ENCODE measurements around the gene IL10RB.
"Not testable (repeated sequence)": the region's sequence is repeated elsewhere in the genome, so short reads cannot be mapped to it uniquely, and the experiment has no call there.

The IL10RB gene

DNA sequence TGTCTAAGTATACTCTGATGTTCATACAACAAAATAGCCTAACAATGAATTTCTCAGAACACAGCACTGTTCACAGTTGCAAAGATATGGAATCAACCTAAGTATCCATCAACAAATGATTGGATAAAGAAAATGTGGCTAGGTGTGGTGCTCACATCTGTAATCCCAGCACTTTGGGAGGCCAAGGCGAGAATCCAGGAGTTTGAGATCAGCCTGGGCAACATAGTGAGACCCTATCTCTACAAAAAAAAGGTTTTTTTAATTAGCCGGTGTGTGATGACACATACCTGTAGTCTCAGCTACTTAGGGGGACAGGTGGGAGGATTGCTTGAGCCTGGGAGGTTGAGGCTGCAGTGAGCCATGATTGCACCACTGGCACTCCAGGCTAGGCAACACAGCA is 25.8 kb upstream of the IL10RB start:
- DNase-seq (ENCODE audit: low read depth, low spot score): no peak

DNA sequence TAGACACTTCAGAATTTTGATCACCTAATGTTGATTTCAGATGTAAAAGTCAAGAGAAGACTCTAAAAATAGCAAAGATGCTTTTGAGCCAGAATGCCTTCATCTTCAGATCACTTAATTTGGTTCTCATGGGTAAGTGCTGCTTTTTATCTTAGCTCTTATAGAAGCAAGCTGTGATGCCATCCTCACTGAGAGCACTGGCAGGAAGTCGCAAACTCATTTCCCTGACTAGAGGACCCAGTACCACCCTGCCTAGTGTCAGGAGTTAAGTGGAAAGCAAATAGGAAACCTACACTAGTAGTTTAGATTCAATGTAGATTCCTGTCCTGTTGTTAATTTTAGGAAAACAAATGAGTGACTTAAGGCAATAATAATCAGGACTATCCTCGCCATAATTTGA is 24.3 kb upstream of the IL10RB start:
- DNase-seq (ENCODE audit: low read depth, low spot score): no peak

DNA sequence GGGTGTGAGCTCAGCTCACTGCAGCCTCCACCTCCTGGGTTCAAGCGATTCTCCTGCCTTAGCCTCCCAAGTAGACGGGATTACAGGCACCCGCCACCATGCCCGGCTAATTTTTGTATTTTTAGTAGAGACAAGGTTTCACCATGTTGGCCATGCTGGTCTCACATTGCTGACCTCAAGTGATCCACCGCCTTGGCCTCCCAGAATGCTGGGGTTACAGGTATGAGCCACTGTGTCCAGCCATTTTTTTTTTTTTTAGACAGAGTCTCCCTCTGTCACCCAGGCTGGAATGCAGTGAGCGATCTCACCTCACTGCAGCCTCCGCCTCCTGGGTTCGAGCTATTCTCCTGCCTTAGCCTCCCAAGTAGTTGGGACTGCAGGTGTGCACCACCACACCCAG is 23.3 kb upstream of the IL10RB start:
- DNase-seq (ENCODE audit: low read depth, low spot score): not testable (repeated sequence)

DNA sequence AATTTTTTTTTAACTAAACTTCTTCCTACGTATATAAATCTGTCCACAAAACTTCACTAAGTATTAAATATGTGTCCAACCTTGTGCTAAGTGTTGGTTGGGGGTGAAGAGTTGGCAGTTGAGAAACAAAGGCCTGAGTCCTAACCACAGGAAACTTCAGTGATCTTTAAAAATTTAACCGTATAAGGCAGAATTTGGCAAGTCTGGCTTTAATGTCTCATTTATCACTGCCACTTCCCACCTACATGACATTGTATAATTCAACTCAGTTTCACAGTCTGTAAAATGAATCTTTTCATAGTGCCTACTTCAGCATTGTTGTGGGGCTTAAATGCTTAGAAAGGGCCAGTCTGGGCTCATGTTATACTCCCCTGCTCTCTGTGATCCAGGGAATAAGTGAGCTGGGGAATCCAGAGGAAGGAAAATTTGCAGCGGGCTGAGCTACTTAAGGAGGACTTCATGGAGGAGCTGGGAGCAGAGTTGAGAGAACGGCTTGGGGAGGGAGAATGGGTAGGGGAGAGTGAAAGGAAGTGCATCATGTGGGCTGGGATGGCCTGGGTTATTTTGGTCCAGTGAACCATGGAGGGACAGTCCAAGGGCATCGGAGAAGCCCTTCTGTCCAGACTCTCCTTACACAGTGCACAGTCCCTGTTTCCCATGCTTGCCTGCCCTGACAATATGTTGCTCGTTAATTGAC is 21.9 kb upstream of the IL10RB start:
- DNase-seq (ENCODE audit: low read depth, low spot score): no peak

DNA sequence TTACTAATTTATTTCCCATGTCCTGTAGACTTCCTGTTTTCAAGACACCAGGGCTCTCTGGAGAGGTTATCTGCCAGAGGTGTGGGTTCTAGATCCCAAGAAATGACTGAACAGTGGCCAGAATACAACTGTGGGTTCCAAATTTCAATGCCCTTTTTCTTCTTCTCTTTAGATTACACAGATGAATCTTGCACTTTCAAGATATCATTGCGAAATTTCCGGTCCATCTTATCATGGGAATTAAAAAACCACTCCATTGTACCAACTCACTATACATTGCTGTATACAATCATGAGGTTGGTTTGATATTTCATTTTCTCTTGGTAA is 21.4 kb upstream of the IL10RB start:
- DNase-seq (ENCODE audit: low read depth, low spot score): no peak

DNA sequence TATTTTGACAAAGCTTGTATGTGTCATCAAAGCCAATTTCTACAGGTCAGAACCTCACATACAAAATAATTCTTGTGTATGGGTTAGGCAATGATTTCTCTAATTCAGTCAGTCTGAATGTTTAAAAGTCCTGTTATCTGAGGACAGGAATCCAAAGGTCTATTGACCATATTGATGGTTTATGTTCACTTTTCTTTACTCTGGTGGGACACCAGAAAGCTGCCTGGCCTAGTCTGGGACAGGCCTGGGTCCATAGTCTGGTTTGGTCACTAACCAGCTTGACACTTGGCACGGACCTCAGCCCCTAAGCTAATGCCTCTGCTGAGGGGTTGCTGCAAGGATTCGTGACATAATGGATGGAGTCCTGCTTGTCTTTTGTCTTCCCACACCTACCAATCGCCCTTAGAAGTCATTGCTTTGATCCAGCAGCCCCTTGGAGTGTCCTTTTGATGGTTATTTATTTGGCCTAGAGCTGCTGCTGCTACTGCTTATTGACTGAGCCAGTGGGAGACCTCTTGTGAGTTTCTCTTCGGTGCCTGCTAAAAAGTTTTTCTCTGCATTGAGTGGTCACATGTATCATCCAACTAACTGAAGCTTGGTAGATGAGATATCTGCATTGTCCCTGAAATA is 20.8 kb upstream of the IL10RB start:
- no peak for DNase-seq (ENCODE audit: low read depth, low spot score)

DNA sequence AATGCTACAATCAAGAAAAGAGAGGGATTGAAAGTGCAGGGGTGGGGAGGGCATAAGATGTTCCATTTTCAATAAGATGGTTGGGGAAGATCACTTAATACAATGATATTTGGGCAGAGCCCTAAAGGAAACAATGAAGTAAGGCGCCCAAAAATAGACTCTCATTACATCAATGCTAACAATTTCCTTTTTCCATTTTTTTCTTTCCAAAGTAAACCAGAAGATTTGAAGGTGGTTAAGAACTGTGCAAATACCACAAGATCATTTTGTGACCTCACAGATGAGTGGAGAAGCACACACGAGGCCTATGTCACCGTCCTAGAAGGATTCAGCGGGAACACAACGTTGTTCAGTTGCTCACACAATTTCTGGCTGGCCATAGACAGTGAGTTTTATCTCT is 19.7 kb upstream of the IL10RB start:
- no peak for DNase-seq (ENCODE audit: low read depth, low spot score)

DNA sequence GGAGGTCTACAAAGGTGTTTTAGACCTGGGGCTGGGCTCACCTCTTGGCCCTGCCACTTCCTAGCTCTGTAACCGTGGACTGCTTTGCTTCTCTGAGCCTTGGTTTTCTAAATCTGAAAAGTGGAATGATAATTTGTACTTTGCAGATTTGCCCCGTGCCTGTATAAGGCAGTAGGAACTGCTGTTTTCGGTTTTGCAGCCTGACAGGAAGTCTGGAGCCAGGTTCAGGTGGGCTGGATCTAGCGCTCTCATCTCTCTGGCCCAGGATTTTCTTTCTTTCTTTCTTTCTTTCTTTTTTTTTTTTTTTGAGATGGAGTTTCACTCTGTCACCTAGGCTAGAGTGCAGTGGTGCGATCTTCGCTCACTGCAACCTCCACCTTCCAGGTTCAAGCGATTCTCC is 19.2 kb upstream of the IL10RB start:
- no peak for DNase-seq (ENCODE audit: low read depth, low spot score)

DNA sequence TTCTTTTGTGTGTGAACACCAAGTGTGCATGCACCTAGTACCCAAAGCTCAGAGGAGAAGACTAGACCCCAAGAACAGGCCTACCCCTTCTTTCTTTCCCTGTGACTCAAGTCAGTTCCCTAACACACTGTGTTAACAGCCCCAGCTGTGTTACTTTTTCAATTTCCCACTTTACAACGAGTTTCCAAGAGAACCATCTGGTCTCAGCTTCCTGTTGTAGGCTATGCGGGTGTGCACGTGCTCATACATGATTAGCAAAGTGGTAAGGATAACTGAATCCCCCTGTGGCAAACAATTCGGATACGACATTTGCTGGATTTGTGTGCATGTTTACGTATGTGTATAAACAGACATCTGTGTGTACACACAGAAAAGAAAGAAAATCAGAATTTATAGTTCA is 18.6 kb upstream of the IL10RB start:
- DNase-seq (ENCODE audit: low read depth, low spot score): no peak

DNA sequence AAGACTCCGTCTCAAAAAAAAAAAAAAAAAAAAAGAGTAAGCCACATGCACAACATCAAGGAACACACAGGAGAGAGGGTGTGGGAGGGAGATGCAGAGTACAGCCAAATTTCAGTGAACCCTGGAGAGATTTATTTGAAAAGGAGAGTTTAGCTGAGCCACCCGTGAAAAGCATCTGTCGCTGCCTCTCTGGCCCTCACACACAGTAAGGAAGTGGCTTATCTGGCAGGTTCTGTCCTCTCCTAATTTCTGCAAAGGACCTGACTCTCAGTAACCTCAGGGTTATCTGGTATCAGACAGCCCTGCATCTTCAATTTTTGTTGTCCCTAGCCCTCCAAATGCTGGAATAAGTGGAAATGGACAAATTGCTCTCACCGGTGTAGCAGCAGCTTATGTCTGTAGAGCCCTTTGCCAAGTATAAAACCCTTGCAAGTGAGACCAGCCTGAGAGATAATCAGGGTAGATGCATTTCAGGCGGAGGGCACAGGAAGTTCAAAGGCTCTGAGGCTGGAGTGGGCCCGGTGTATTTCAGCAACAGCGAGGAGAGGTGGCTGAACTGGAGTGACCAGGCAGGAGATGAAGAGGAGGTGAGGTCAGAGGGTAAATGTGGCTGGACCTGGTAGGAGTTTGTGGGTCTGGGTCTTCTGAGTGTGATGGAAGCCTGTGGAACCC is 16.7 kb upstream of the IL10RB start:
- no peak for DNase-seq (ENCODE audit: low read depth, low spot score)

DNA sequence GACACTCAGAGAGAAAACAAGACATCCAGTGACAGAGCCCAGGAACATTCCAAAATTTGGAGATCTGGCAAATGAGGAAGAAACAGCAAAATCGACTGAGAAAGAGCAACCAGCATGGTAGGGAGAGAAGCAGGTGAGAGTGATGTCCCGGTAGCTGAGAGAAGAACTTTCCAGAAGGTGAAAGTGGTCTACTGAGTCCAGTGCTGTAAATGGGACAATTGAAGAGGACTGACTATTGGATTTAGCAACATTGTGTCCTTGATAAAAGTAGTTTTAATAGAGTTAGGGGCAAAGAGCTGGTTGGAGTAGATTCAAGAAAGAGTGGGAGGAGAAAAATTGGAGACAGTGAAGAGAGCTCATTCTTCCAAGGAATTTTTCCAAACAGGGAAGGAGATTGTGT is 15.0 kb upstream of the IL10RB start:
- no peak for DNase-seq (ENCODE audit: low read depth, low spot score)

DNA sequence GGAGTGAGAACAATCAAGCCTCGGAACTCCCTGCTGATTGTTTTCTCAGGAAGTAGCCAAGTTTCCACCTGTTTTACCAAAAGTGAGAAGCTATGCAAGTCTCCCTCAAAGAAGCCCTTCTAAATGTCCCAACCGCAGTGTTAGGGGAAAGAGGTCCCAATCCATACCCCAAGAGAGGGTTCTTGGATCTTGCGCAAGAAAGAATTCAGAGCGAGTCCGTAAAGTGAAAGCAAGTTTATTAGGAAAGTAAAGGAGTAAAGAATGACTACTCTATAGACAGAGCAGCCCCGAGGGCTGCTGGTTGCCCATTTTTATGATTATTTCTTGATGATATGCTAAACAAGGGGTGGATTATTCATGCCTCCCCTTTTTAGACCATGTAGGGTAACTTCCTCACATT is 12.8 kb upstream of the IL10RB start:
- DNase-seq (ENCODE audit: low read depth, low spot score): not testable (repeated sequence)

DNA sequence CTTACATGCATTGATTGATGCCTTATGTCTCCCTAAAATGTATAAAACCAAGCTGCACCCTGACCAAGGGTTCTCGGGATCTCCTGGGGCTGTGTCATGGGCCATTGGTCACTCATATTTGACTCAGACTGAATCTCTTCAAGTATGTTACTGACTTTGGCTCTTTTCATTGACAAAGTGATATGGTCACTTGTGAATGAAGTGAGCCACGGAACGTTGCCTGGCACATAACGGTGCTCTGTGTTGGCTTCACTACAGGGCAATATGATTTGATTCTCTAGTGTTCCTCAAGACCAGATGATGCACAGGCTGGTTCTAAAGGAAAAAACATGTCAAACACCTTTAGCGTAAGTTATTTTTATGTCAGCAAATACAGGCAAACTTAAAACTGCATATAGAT is 11.4 kb upstream of the IL10RB start:
- DNase-seq (ENCODE audit: low read depth, low spot score): no peak

DNA sequence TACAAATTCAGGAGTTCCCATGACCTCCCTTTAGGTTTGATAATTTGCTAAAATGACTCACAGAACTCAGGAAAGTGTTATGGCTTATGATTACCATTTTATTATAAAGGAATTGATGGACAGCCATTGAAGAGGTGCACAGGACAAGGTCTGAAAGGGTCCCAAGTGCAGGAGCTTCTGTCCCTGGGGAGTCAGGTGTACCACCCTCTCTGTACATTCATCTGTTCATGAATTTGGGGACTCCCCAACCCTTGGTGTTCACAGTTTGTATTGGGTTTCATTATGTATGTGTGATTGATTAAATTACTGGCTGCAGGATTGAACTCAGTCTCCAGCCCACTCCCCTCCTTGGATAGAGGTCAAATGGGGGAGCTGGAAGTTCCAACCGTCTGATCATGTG is 10.8 kb upstream of the IL10RB start:
- DNase-seq (ENCODE audit: low read depth, low spot score): no peak

DNA sequence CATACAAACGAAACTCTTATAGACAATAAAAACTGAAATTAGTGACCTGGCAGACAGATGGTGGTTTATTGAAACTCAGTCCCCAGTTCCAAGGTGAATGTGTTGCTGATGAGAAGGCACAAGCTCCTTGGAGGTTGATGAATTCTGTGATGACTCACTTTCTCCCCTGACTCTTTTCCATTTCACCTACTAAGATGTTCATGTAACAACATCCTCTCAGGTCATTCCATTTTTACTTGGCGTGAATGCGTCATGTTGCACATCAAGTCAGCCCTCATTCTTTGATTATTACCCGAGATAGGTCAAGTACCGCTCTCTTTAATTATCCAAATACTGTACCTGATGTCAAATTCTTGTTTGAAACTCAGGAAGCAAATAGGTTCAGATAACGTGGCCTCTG is 10.1 kb upstream of the IL10RB start:
- no peak for DNase-seq (ENCODE audit: low read depth, low spot score)

DNA sequence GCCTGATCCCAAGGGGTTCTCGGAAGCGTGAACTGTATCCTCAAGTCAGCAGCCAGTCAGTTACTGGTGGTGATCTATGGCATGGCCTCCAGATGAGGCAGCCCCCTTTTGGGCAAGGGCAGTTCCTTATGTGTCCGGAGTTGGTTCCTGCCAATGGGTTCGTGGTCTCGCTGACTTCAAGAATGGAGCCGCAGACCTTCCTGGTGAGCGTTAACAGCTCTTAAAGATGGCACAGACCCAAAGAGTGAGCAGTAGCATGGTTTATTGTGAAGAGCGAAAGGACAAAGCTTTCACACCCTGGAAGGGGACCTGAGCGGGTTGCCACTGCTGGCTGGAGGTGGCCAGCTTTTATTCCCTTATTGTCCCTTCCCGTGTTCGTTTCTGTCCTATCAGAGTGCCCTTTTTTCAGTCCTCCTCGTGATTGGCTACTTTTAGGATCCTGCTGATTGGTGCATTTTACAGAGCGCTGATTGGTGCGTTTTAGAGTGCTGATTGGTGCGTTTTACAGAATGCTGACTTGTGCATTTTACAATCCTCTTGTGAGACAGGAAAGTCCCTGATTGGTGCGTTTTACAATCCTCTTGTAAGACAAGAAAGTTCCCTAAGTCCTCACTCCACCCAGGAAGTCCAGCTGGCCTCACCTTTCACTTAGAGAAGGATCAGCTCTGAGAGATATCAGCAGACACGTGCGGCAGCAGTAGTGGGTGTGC is 8.9 kb upstream of the IL10RB start:
- no peak for DNase-seq (ENCODE audit: low read depth, low spot score)

DNA sequence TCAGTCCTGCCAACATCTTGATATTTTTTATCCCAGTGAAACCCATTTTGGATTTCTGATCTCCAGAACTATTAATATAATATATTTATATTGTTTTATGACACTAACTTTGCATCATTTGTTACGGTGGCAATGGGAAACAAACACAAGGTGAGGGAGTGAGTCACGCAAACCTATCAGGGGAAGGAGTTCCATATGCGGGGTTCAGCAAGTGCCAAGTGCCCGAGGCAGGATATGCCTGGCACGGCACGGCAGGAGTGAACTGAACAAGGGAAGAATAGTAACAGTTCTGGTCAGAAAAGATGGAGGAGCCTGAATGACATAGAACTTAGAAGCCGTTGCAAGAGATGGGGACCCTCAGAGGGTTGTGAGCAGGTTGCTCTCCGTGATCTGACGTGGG is 7.7 kb upstream of the IL10RB start:
- DNase-seq (ENCODE audit: low read depth, low spot score): no peak

DNA sequence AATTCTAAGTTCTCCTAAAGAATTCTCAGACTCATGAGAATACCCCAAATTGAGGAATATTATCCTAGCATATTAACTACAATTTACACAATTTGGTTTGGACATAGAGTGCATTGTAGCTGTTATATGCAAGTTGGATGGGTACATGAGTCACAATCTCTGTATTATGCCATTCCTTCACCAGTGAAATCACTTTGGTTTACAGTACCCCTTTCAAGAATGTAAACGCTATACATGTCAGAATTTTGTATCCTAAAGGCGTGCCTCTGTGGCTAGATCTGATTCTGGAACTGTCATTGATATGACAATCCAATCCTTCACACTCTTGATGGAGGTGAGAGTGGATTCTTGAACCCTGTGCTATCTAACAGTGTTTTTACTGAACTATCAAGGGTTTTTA is 6.7 kb upstream of the IL10RB start:
- DNase-seq (ENCODE audit: low read depth, low spot score): no peak

DNA sequence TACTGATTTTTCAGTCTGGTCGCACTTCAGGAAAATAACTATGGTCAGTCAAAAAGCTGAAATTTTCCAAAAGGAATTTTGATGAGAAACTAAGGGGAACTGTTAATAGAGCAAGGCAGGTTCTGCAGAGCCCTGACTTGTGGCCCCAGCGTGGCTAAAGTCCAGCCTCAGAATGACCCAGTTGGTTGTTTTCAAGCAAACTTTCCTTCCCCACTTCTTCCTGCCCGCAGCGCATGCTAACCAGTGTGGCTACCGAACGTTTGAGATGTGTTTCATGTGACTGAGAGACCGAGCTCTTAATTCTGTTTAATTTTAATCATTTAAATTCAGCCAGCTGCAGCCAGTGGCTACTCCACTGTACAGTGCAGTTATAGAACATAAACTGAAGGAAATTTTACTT is 6.2 kb upstream of the IL10RB start:
- no peak for DNase-seq (ENCODE audit: low read depth, low spot score)

DNA sequence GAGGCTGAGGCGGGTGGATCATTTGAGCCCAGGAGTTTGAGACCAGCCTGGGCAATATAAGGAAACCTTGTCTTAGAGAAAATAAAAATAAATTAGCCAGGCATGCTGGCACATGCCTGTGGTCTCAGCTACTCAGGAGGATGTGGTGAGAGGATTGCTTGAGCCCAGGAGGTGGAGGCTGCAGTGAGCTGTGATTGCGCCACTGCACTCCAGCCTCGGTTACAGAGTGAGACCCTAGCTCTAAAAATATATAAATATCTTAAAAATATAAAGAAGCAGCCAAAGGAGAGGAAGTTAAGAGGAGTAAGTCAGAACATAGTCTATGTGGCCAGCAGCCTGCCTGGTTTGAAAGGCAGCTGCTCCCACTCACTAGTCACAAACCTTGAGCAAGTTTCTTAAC is 4.5 kb upstream of the IL10RB start:
- no peak for DNase-seq (ENCODE audit: low read depth, low spot score)

DNA sequence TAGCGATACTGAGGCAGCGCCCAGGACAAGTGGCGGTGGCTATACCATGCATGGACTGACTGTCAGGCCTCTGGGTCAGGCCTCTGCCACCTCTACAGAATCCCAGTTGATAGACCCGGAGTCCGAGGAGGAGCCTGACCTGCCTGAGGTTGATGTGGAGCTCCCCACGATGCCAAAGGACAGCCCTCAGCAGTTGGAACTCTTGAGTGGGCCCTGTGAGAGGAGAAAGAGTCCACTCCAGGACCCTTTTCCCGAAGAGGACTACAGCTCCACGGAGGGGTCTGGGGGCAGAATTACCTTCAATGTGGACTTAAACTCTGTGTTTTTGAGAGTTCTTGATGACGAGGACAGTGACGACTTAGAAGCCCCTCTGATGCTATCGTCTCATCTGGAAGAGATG is 3.2 kb upstream of the IL10RB start:
- no peak for DNase-seq (ENCODE audit: low read depth, low spot score)

DNA sequence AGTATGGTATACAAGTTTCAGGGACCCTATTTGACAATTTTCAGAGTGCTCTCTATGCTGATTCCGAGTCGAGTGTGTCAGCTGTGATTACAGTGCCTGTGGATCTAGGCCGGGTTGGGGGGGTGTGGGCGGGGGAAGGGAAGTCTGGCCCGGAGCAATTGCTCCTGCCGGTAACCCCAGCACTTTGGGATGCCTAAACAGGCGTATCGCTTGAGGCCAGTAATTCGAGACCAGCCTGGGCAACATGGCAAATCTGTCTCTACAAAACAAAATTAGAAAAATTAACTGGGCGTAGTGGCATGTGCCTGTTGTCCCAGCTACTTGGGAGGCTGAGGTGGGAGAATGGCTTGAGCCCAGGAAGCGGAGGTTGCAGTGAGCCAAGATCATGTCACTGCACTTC is 1.6 kb upstream of the IL10RB start:
- no peak for DNase-seq (ENCODE audit: low read depth, low spot score)

DNA sequence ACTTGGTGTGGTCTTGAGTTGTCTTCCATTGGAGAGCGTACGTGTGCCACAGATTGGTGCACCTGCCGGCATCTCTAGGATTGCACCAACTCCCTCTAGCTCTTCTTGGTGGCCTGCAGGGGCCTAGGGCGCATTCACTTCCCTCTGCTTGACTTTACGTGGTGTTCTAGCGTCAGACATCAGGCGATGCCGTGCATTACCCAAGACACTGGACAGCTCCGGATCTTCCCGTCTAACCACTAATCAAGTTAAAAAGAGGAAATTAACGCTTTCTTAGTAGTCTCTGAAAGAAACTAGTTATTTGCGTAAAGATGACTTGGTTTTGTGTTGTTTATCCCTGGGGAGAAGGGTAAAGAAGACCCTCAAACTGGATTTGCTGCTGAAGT is 510 bp upstream of the IL10RB start:
- no peak for DNase-seq (ENCODE audit: low read depth, low spot score)
